Measurements from ENCODE around the gene PITPNM3.

Gene PITPNM3

DNA sequence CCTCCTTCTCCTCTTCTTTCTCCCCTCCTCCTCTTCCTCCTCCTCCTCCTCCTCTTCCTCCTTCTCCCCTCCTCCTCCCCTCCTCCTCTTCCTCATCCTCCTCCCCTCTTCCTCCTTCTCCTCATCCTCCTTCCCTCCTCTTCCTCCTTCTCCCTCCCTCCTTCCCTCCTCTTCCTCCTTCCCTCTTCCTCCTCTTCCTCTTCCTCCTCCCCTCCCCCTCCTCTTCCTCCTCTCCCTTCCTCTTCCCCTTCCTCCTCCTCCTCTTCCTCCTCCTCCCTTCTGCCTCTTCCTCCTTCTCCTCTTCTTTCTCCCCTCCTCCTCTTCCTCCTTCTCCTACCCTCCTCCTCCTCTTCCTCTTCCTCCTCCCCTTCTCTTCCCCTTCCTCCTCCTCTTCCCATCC lies 5.1 kb upstream of the PITPNM3 start:
- no peaks in the 10 kb centered on the region for H3K79me2 ChIP-seq (ENCODE audit: insufficient read depth, low read length)
- no peak overlapping the region for H2AFZ ChIP-seq (ENCODE audit: low read length)
- H3F3A ChIP-seq (ENCODE audit: low read depth): no peaks in the 10 kb centered on the region
- no peaks in the 10 kb centered on the region for H3K4me1 ChIP-seq (ENCODE audit: insufficient read depth, low read length, poor library complexity, severe bottlenecking)
- no peaks in the 10 kb centered on the region for H3K36me3 ChIP-seq (ENCODE audit: insufficient read depth, low read length)
- no peaks in the 10 kb centered on the region for H3K9me3 ChIP-seq (ENCODE audit: insufficient read depth, low read depth, low read length)
- no peak for TF ChIP-seq EZH2phosphoT487 (IDR thresholded peaks at IDR 0.05; ENCODE audit: borderline replicate concordance)
- TF ChIP-seq, protein P1, sequence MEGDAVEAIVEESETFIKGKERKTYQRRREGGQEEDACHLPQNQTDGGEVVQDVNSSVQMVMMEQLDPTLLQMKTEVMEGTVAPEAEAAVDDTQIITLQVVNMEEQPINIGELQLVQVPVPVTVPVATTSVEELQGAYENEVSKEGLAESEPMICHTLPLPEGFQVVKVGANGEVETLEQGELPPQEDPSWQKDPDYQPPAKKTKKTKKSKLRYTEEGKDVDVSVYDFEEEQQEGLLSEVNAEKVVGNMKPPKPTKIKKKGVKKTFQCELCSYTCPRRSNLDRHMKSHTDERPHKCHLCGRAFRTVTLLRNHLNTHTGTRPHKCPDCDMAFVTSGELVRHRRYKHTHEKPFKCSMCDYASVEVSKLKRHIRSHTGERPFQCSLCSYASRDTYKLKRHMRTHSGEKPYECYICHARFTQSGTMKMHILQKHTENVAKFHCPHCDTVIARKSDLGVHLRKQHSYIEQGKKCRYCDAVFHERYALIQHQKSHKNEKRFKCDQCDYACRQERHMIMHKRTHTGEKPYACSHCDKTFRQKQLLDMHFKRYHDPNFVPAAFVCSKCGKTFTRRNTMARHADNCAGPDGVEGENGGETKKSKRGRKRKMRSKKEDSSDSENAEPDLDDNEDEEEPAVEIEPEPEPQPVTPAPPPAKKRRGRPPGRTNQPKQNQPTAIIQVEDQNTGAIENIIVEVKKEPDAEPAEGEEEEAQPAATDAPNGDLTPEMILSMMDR (conservative IDR thresholded peaks at IDR 0.05; ENCODE audit: low read length): no peak
- no peaks in the 10 kb centered on the region for H3K27me3 ChIP-seq (ENCODE audit: insufficient read depth, low read length, poor library complexity, severe bottlenecking)
- no peak overlapping the region for H3K4me2 ChIP-seq (ENCODE audit: low read depth, low read length, poor library complexity, severe bottlenecking)
- H4K20me1 ChIP-seq (ENCODE audit: insufficient read depth, low read length, poor library complexity, severe bottlenecking): no peaks in the 10 kb centered on the region
- H3K9me2 ChIP-seq (replicated peaks; ENCODE audit: low read depth, low read length): no peaks in the 10 kb centered on the region
- no peak overlapping the region for H3K9ac ChIP-seq (ENCODE audit: low read depth, low read length, poor library complexity, severe bottlenecking)
- no peak overlapping the region for H3K4me3 ChIP-seq (ENCODE audit: low read length, poor library complexity, severe bottlenecking)

DNA sequence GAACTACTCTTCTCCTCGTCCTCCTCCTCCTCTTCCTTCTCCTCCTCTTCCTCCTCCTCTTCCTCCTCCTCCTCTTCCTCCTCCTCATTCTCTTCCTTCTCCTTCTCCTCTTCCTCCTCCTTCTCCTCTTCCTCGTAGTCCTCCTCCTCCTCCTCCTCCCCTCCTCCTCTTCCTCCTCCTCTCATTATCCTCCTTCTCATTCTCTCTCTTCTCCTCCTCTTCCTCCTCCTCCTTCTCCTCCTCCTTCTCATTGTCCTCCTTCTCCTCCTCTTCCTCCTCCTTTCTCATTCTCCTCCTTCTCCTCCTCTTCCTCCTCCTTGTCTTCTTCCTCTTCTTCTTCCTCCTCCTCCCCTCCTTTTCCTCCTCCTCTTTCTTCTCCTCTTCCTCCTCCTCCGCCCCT lies 4.1 kb upstream of the PITPNM3 start:
- TF ChIP-seq, protein P1 (conservative IDR thresholded peaks at IDR 0.05; ENCODE audit: low read length): no peak
- TF ChIP-seq EZH2phosphoT487 (IDR thresholded peaks at IDR 0.05; ENCODE audit: borderline replicate concordance): no peak

DNA sequence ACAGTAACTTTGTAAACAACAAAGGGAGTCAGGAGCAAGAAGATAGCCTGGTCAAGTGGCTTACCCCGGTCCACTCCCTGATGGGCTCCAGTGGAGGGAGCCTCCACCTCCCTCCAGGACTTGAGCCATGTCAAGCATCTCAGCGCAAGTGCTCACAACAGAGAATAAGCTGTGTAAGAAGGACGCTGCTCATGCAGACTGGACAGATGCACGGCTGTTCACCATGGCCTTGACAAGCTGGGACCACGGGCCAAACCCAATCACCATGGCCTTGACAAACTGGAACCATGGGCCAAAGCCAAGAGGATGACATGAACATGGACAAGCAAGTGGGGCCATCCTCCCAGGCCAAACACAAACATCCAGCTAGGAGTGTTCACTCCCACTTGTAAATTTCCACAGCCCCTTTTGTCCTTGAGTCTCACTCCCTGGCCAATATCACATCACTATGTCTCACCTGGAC lies 3.4 kb upstream of the PITPNM3 start:
- Histone ChIP-seq H3K79me2 (ENCODE audit: insufficient read depth, low read length) (no peaks in the 10 kb centered on the region), H3K36me3 (ENCODE audit: insufficient read depth, low read length) (no peaks in the 10 kb centered on the region), H3K27me3 (ENCODE audit: insufficient read depth, low read length, poor library complexity, severe bottlenecking) (no peaks in the 10 kb centered on the region), H3F3A (ENCODE audit: low read depth) (no peaks in the 10 kb centered on the region), H3K4me3 (ENCODE audit: low read length, poor library complexity, severe bottlenecking) (no peak overlapping the region), H3K9me3 (ENCODE audit: insufficient read depth, low read depth, low read length) (no peaks in the 10 kb centered on the region), H4K20me1 (ENCODE audit: insufficient read depth, low read length, poor library complexity, severe bottlenecking) (no peaks in the 10 kb centered on the region), H2AFZ (ENCODE audit: low read length) (no peak overlapping the region), H3K4me1 (ENCODE audit: insufficient read depth, low read length, poor library complexity, severe bottlenecking) (no peaks in the 10 kb centered on the region), H3K4me2 (ENCODE audit: low read depth, low read length, poor library complexity, severe bottlenecking) (no peak overlapping the region), H3K9me2 (replicated peaks; ENCODE audit: low read depth, low read length) (no peaks in the 10 kb centered on the region), H3K9ac (ENCODE audit: low read depth, low read length, poor library complexity, severe bottlenecking) (no peak overlapping the region)
- no peak for TF ChIP-seq EZH2phosphoT487 (IDR thresholded peaks at IDR 0.05; ENCODE audit: borderline replicate concordance)
- TF ChIP-seq, protein P1 (conservative IDR thresholded peaks at IDR 0.05; ENCODE audit: low read length): no peak

More for the DNA sequence above, 4.1 kb upstream of the PITPNM3 start:
- no peaks in the 10 kb centered on the region for H3F3A ChIP-seq (ENCODE audit: low read depth)
- no peak overlapping the region for H3K4me3 ChIP-seq (ENCODE audit: low read length, poor library complexity, severe bottlenecking)
- no peaks in the 10 kb centered on the region for H4K20me1 ChIP-seq (ENCODE audit: insufficient read depth, low read length, poor library complexity, severe bottlenecking)
- no peak overlapping the region for H3K9ac ChIP-seq (ENCODE audit: low read depth, low read length, poor library complexity, severe bottlenecking)
- no peaks in the 10 kb centered on the region for H3K79me2 ChIP-seq (ENCODE audit: insufficient read depth, low read length)
- no peaks in the 10 kb centered on the region for H3K9me3 ChIP-seq (ENCODE audit: insufficient read depth, low read depth, low read length)
- H2AFZ ChIP-seq (ENCODE audit: low read length): no peak overlapping the region
- no peak overlapping the region for H3K4me2 ChIP-seq (ENCODE audit: low read depth, low read length, poor library complexity, severe bottlenecking)
- H3K9me2 ChIP-seq (replicated peaks; ENCODE audit: low read depth, low read length): no peaks in the 10 kb centered on the region
- no peaks in the 10 kb centered on the region for H3K4me1 ChIP-seq (ENCODE audit: insufficient read depth, low read length, poor library complexity, severe bottlenecking)
- no peaks in the 10 kb centered on the region for H3K27me3 ChIP-seq (ENCODE audit: insufficient read depth, low read length, poor library complexity, severe bottlenecking)
- no peaks in the 10 kb centered on the region for H3K36me3 ChIP-seq (ENCODE audit: insufficient read depth, low read length)

All from Loucy (cell line).